Measurements from ENCODE around the gene DLAT. TPM values are rescaled to one million over a fixed set of nuclear protein-coding genes. Genes with fewer than 3 reads are reported as not detected.
"Not testable (repeated sequence)": the region's sequence is repeated elsewhere in the genome, so short reads cannot be mapped to it uniquely, and the experiment has no call there.

DLAT gene
- polyA plus RNA-seq, 3 donors: 5.8 to 14.6 (median 11.5) TPM

DNA sequence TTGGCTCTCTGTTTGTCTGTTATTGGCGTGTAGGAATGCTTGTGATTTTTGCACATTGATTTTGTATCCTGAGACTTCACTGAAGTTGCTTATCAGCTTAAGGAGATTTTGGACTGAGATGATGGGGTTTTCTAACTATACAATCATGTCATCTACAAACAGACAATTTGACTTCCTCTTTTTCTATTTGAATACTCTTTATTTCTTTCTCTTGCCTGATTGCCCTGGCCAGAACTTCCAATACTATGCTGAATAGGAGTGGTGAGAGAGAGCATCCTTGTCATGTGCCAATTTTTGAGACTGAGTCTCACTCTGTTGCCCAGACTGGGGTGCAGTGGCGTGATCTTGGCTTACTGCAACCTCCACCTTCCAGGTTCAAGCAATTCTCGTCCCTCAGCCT, 23.0 kb downstream of the DLAT start:
- H2AFZ ChIP-seq (ENCODE audit: insufficient read depth, low read depth, low read length, poor library complexity, severe bottlenecking); H3K4me2 ChIP-seq (replicated peaks; ENCODE audit: extremely low read depth, low read length, poor library complexity, severe bottlenecking); H3K27me3 ChIP-seq (ENCODE audit: control insufficient read depth in 2 of 2, insufficient read depth in 2 of 2, low read length in 2 of 2); H3K9me3 ChIP-seq (replicated peaks in 1 of 2; ENCODE audit: control insufficient read depth in 1 of 2, insufficient read depth in 1 of 2, low read length in 2 of 2); H3K9me3 Mint-ChIP-seq; H3K27me3 Mint-ChIP-seq (ENCODE audit: low read depth in 3 of 3); H4K20me1 ChIP-seq (ENCODE audit: insufficient read depth, low read length); DNase-seq; H3K79me2 ChIP-seq (ENCODE audit: insufficient read depth, low read length); H3K9ac ChIP-seq (ENCODE audit: insufficient read depth, low read length, poor library complexity, severe bottlenecking); intact Hi-C loops (cut with micrococcal nuclease); H3K4me3 Mint-ChIP-seq; H3K4me3 ChIP-seq (replicated peaks in 1 of 3; ENCODE audit: low read depth in 2 of 3, low read length in 3 of 3): not testable (repeated sequence)
- Mint-ChIP-seq H3K4me1 (peaks cover 22% of the 10 kb centered on the region), H3K27ac (peak overlapping the region in 6 of 7 donors; percentile 47 to 84 (median 78)), H3K36me3 (peaks cover 66 to 79% of the 10 kb centered on the region in 2 donors)
- Histone ChIP-seq H3K27ac (ENCODE audit: low read depth in 1 of 2, low read length in 2 of 2) (peak overlapping the region in 1 of 2 donors; percentile 53), H3K4me1 (ENCODE audit: control insufficient read depth in 1 of 2, insufficient read depth in 2 of 2, low read length in 2 of 2) (peaks cover 9 to 12% of the 10 kb centered on the region in 2 donors), H3K36me3 (replicated peaks in 1 of 2; ENCODE audit: control insufficient read depth in 1 of 2, insufficient read depth in 2 of 2, low read length in 2 of 2) (peaks cover 41 to 59% of the 10 kb centered on the region in 2 donors)
- WGBS (ENCODE audit: insufficient coverage): 80% methylated on average over 1 of the region's 3 CpGs

GRCh38 chr11:112049777-112050176, 24.6 kb downstream of the DLAT start:
- H3K4me1 ChIP-seq (ENCODE audit: control insufficient read depth in 1 of 2, insufficient read depth in 2 of 2, low read length in 2 of 2): peaks cover 9 to 12% of the 10 kb centered on the region in 2 donors
- WGBS (ENCODE audit: insufficient coverage): 0% methylated on average over 1 of the region's 2 CpGs
- no peak overlapping the region for H2AFZ ChIP-seq (ENCODE audit: insufficient read depth, low read depth, low read length, poor library complexity, severe bottlenecking)
- H3K9me3 Mint-ChIP-seq: no peaks in the 10 kb centered on the region
- TF ChIP-seq CTCF (IDR thresholded peaks at IDR 0.05): no peak
- H3K9me3 ChIP-seq (replicated peaks in 1 of 2; ENCODE audit: control insufficient read depth in 1 of 2, insufficient read depth in 1 of 2, low read length in 2 of 2): no peaks in the 10 kb centered on the region
- no peak overlapping the region for H3K9ac ChIP-seq (ENCODE audit: insufficient read depth, low read length, poor library complexity, severe bottlenecking)
- H3K27me3 ChIP-seq (ENCODE audit: control insufficient read depth in 2 of 2, insufficient read depth in 2 of 2, low read length in 2 of 2): no peaks in the 10 kb centered on the region
- no peaks in the 10 kb centered on the region for H4K20me1 ChIP-seq (ENCODE audit: insufficient read depth, low read length)
- H3K36me3 ChIP-seq (replicated peaks in 1 of 2; ENCODE audit: control insufficient read depth in 1 of 2, insufficient read depth in 2 of 2, low read length in 2 of 2): peaks cover 44 to 57% of the 10 kb centered on the region in 2 donors
- peaks cover 0 to 2% (median 0%) of the 10 kb centered on the region in 3 donors for H3K27me3 Mint-ChIP-seq (ENCODE audit: low read depth in 3 of 3)
- no peak overlapping the region for H3K4me3 ChIP-seq (replicated peaks in 1 of 3; ENCODE audit: low read depth in 2 of 3, low read length in 3 of 3)
- peak overlapping the region in 1 of 2 donors; percentile 9 for H3K27ac ChIP-seq (ENCODE audit: low read depth in 1 of 2, low read length in 2 of 2)
- no peak overlapping the region for H3K27ac Mint-ChIP-seq
- H3K4me3 Mint-ChIP-seq: no peak overlapping the region
- H3K4me1 Mint-ChIP-seq: peaks cover 22% of the 10 kb centered on the region
- intact Hi-C loops (cut with micrococcal nuclease): no loop called here
- peaks cover 63 to 80% of the 10 kb centered on the region in 2 donors for H3K36me3 Mint-ChIP-seq
- no peaks in the 10 kb centered on the region for H3K79me2 ChIP-seq (ENCODE audit: insufficient read depth, low read length)
- DNase-seq: no peak
- no peak overlapping the region for H3K4me2 ChIP-seq (replicated peaks; ENCODE audit: extremely low read depth, low read length, poor library complexity, severe bottlenecking)
